HG03095 (cell line): ENCODE data around the gene ANKHD1.
"Not testable (repeated sequence)": the region's sequence is repeated elsewhere in the genome, so short reads cannot be mapped to it uniquely, and the experiment has no call there.

Source experiments
- ATAC-seq: cut with Tn5 transposase; IDR thresholded peaks from one replicate; pipeline ENCODE4 v1.9.1; 2021; ENCODE audit warnings: moderate library complexity; ENCODE audit not compliant: unreplicated experiment

ANKHD1 gene

GRCh38 chr5:140423609-140424008, 22.0 kb downstream of the ANKHD1 start:
- ATAC-seq, result no peak

DNA sequence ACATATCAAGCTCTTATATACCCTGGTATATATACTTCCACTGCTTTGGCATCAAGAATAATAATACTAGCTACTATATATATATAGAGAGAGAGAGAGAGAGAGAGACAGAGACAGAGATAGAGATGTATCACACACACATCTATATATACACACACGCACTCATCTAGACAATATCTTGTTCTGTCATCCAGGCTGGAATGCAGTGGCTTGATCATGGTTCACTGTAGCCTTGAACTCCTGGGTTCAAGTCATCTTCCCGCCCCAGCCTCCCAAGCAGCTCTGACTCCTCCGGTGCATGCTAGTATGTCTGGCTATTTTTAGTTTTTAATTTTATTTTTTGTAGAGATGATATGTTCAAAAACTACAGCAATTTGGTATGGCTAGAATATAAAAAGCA, 22.5 kb downstream of the ANKHD1 start:
- no peak for ATAC-seq

GRCh38 chr5:140427726-140428125, 26.1 kb downstream of the ANKHD1 start:
- ATAC-seq, result not testable (repeated sequence)

DNA sequence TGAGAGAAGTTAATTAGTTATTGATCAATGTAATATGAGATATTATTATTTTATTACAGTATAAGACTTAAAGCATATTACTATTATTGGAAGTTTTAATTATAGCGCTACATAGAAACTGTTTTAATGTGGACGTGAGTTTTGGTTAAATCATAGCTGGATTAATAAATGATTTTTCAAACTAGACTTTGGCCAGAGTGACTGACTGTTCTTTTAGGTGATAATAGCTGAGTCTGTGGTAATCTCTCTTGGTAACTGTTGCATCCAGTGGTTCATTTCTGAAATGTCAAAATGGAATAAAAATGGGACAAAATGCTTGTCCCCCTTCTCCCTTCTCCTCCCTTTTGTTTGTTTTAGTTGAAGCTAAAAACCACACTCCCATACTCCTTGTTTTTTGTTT, 28.1 kb downstream of the ANKHD1 start:
- ATAC-seq, result no peak

DNA sequence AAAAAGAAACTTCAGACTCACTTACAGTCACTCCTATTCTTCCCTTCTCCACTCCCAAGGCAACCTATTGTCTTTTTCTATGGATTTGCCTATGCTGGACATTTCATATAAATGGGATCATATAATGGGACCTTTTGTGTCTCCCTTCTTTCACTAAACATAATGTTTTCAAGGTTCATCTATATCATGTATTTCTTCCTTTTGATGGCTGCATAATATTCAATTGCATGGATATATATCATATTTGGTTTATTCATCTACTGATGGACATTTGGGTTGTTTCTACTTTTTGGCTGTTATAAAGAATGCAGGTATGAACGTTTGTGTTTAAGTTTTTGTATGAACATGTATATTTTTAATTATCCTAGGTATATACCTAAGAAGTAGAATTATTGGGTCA, 30.6 kb downstream of the ANKHD1 start:
- no peak for ATAC-seq

DNA sequence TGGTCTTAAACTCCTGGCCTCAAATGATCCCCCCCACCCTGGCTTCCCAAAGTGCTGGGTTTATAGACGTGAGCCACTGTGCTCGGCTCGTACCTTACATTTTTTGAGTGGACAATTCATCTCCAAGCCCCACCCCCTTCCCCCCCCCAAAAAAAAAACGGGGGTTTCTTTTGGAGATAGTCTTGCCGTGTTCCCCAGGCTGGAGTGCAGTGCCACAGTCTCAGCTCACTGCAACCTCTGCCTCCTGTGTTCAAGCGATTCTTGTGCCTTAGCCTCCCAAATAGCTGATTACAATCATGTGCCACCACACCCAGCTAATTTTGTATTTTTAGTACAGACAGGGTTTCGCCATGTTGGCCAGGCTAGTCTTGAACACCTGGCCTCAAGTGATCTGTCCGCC, 31.3 kb downstream of the ANKHD1 start:
- ATAC-seq, result no peak

DNA sequence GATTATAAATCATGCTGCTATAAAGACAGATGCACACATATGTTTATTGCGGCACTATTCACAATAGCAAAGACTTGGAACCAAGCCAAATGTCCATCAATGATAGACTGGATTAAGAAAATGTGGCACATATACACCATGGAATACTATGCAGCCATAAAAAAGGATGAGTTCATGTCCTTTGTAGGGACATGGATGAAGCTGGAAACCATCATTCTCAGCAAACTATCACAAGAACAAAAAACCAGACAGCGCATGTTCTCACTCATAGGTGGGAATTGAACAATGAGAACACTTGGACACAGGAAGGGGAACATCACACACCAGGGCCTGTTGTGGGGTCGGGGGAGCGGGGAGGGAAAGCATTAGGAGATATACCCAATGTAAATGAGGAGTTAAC, 55.7 kb downstream of the ANKHD1 start:
- ATAC-seq, result not testable (repeated sequence)

DNA sequence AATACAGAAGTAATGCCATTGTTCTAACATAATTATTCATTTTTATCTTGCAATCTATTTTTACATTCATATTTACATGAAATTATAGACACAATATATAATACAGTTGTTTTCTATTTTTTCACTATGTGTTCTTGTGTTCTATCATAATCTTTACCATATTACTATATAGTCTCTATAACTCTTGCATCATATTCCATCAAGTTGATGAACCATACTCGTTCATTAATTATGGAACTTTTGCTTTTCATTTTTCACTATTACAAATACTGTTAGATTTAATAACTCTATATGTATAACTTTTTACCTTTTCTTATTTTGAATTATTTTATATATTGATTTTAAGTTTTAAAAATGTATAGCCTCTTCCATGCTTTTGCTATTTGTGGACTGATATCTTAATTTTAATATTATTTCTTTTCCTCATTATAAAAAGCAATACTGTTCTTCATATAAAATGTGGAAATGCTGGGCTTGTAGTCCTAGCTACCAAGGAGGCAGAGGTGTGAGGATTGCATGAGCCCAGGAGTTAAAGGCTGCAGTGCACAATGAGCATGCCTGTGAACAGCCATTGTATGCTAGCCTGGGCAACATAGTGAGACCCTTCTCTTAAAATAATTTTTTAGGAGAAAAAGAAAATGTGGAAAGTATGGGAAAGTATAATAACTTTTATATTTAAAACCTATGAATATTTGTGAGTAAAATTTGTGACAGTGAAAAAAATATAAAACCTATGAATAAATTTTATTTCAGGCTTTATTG, 65.5 kb downstream of the ANKHD1 start:
- ATAC-seq, result no peak

DNA sequence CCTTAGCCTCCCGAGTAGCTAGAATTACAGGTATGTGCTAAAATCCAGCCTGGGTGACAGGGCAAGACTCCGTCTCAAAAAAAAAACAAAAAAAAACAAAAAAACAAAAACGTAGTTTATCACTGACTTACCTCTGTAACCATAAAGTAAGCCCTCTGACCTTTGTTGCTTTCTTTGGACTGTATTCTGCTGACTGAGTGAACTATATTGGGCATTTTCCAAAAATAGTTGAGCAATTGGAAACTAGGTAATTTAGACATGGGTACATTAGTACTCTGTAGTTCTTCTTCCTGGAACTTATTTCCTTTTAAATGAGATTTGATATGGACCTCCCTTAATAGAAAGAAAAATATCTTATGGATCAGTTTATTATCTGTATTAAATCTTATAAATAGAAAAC, 66.6 kb downstream of the ANKHD1 start:
- no peak for ATAC-seq

GRCh38 chr5:140469259-140469658, 67.6 kb downstream of the ANKHD1 start:
- no peak for ATAC-seq

DNA sequence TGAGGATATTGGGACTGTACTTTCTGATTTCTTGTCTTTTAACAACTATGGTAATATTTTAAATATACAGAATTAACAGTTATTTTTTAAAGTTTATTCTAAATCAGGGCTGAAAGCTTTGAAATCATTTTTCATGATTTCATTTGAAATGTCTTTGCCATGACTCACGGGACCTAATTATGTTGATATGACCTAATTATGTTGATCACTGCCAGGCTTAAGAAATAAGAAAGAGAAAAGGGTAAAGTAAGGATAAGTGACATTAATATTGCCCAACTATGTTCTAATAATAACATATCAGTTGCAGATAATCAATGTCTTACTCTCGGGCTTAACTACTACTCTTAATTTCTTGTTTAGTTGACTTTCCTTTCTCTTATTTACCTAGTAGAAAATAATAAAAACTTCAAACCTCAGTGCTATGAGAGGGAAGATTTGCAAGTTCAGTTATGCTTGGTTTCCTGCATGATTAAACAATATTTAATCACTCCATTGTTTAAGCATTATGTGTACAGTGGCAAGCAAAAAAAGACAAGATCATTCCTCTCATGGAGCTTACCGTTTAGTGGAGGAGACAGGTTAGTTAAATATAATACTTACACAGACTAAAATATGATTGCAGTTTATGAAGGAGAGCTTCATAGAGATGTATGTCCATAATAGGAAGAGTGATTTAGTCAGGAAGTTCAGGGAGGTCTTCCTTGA, 78.8 kb downstream of the ANKHD1 start:
- ATAC-seq, result no peak

- no peak for ATAC-seq
These were observed 80.1 kb downstream of the ANKHD1 start for GRCh38 chr5:140481758-140482157.

DNA sequence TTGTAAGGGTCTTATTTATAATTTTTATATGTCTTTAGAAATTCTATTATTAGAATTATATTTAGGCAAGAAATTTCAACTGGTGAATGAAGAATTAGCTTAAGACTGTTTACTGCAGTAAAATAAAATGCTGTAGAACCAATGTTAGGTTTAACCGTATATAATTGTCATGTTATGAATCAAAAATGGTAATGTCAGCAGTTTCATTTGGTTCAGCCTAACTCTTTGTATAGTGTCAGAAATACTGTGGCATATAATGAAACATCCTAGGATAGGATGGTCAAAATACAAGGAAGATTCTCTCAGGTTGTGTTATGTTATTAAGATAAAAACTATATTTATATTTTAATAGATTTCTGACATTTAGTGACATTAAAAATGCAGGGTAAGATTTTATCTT, 81.4 kb downstream of the ANKHD1 start:
- ATAC-seq, result no peak

GRCh38 chr5:140488141-140488540, 86.5 kb downstream of the ANKHD1 start:
- not testable (repeated sequence) for ATAC-seq

- no peak for ATAC-seq
These were observed 87.3 kb downstream of the ANKHD1 start for GRCh38 chr5:140488914-140489313.

DNA sequence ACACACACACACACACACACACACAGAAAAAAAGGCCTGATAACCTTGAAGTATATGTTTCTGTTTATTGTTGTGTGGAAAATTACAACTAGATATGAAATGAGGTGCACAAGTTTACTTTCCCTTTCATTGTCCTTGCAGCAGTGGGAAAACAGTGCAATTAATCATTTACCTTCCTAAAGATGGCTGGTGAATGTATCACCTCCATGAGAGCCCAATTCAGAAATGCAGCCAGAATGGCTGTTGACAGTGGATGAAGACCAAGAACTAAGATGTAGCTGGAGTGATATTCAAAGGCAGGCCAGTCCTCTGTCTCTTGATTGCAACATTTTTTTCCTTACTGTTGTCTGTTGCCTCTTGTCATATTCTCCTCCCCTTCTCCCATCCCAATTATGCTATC, 96.3 kb downstream of the ANKHD1 start:
- no peak for ATAC-seq

DNA sequence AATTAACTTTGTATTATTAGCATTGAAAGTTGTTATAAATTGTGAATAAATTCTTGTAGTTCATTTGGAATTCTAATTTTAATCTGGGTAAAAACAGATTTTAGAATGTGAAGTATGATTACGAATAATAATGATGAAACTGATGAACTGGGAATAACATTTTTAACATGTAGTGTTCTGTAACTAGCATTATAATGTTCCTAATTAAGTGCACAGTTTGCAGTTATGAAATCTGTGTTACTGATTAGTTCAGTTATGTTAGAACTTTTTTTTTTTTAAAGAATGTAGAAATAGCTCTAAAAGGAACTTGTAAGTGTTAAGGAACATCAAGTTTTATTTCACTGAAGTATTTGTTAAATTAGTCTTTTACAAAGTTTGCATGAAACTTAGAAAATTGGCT, 97.0 kb downstream of the ANKHD1 start:
- ATAC-seq, result no peak

DNA sequence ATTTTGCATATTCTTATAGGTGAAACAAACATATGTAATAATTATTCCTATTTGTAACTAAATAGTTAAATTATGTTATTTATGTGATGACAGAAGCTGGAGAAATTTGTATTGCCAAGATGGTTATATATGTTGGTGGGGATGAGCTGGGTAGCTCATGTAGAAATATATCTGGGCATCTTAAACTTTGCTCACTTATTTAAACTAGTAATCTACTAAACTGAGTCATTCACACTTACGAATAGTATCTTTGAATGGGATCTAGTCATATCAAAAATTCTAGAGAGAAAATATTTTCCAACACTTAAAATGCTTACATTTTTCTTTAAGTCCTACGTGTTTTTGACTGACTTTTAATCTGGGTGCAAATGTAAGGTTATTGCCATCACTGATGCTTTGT, 101.2 kb downstream of the ANKHD1 start:
- no peak for ATAC-seq

GRCh38 chr5:140509898-140510297, 108.3 kb downstream of the ANKHD1 start:
- ATAC-seq, result no peak

DNA sequence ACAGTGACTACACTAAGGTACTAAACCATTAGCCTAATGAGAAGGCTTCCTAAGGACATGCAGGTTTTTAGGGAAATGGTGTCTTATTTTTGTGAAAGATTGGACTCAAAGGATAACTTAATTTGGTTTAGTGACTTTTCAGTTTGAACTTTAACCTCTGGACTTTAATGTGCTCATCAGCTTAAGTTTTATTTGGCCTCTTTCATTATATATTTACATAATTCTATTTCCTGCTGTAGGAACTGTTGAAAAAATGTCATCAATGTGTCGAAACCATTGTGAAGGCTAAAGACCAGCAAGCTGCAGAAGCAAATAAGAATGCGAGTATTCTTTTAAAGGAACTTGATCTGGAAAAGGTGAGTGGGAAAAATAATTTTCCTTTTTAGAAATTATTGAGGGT, 111.5 kb downstream of the ANKHD1 start:
- ATAC-seq, result no peak

GRCh38 chr5:140524003-140524402, 122.4 kb downstream of the ANKHD1 start:
- ATAC-seq, result no peak

DNA sequence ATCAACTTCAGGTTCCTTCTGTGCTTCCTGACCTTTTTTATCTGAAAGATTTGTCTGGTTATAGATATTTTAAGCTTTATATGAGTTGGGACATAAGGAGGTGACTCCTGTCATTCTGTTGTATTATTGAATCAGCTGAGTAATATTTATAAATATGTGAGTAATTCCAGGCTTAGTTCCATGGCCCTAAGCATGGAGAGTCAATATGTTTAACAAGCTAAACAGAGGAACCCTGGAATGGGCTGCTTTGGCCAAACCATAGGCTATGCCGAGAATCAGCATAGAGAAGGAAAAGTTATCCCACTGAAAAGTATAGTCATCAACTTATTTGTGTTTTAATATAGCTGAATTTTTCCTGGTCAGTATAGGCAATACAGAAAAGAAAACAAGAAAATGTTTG, 138.6 kb downstream of the ANKHD1 start:
- ATAC-seq, result no peak

- no peak for ATAC-seq
These were observed 141.3 kb downstream of the ANKHD1 start for GRCh38 chr5:140542972-140543371.
